Vagina (tissue), 2 donors: ENCODE results near the gene MR1. TPM values are rescaled to one million over a fixed set of nuclear protein-coding genes. Genes with fewer than 3 reads are reported as not detected.
A peak's percentile ranks its signal among the peaks of the same experiment; 100 is the strongest.

Source experiments
- DNase-seq, 2 donors: peaks; one replicate each; pipeline ENCODE4 v3.0.0-alpha.2; 2017; ENCODE audit errors: extremely low spot score in 2 of 2
- H3K27ac ChIP-seq: fragments of 200-600 bp; sonication (generic); one replicate; pipeline ENCODE4 v1.5.1; 2019
- H3K27me3 ChIP-seq: fragments of 200-600 bp; sonication (generic); one replicate; pipeline ENCODE4 v1.5.1; 2019
- H3K36me3 ChIP-seq, 2 donors: fragments of 200-600 bp; sonication (generic); one replicate each; pipeline ENCODE4 v1.5.1; 2017 to 2019
- H3K4me1 ChIP-seq: fragments of 200-600 bp; sonication (generic); one replicate; pipeline ENCODE4 v1.5.1; 2019
- H3K4me3 ChIP-seq, 2 donors: fragments of 200-600 bp; sonication (generic); 1 replicate in 1 of 2; 2 replicates in 1 of 2; pipeline ENCODE4 v1.5.1; 2016 to 2019
- H3K9me3 ChIP-seq: fragments of 200-600 bp; sonication (generic); one replicate; pipeline ENCODE4 v1.5.1; 2019
- CTCF ChIP-seq, 3 experiments: fragments of 450-650 bp in 2 of 3; fragments of 200-600 bp in 1 of 3; sonication (generic) in 1 of 3; IDR thresholded peaks; one replicate each; pipeline ENCODE4 v1.5.1; 2017 to 2019; ENCODE audit warnings: antibody characterized with exemption in 3 of 3, mild to moderate bottlenecking in 2 of 3, moderate library complexity in 2 of 3
- POLR2A ChIP-seq, 2 donors: fragments of 450-650 bp; IDR thresholded peaks; one replicate each; pipeline ENCODE4 v1.6.1; 2017; ENCODE audit warnings: antibody characterized with exemption in 2 of 2, mild to moderate bottlenecking in 2 of 2, moderate library complexity in 2 of 2
- POLR2AphosphoS5 ChIP-seq, 2 donors: sonication (generic); formaldehyde crosslinking; IDR thresholded peaks; one replicate each; pipeline ENCODE4 v1.9.0; 2017; ENCODE audit warnings: antibody characterized with exemption in 2 of 2, mild to moderate bottlenecking in 2 of 2, low read depth in 1 of 2; ENCODE audit not compliant: insufficient read depth in 1 of 2
- intact Hi-C: fragments of 100-400 bp; cut with DNase I; formaldehyde crosslinking; loops from one replicate; pipeline ENCODE4 v1.15.1; 2023
- total RNA-seq: library from RNA; depleted of rRNA; stranded (reverse); fragments of >200 nt; gene quantifications from one replicate; pipeline ENCODE4 v1.2.3, GENCODE V29; 2016

Gene MR1
- total RNA-seq, 1 donor from 2014 or later = 12.8 TPM

- no peak for DNase-seq
- intact Hi-C loops = no loop called here
- H3K4me1 ChIP-seq = peaks cover 81% of the 10 kb centered on the region
- H3K4me3 ChIP-seq = no peak overlapping the region
- H3K9me3 ChIP-seq = no peaks in the 10 kb centered on the region
- TF ChIP-seq CTCF (IDR thresholded peaks at IDR 0.05) (no peak), POLR2AphosphoS5 (IDR thresholded peaks at IDR 0.05; ENCODE audit: insufficient read depth in 1 of 2, low read depth in 1 of 2) (no peak), POLR2A (IDR thresholded peaks at IDR 0.05) (no peak)
- peak overlapping the region; percentile 76 for H3K27ac ChIP-seq
- H3K27me3 ChIP-seq = no peaks in the 10 kb centered on the region
- H3K36me3 ChIP-seq = peaks cover 0 to 6% of the 10 kb centered on the region in 2 donors
Observed at GRCh38 chr1:181095260-181095659, 61.5 kb downstream of the MR1 start.

DNA sequence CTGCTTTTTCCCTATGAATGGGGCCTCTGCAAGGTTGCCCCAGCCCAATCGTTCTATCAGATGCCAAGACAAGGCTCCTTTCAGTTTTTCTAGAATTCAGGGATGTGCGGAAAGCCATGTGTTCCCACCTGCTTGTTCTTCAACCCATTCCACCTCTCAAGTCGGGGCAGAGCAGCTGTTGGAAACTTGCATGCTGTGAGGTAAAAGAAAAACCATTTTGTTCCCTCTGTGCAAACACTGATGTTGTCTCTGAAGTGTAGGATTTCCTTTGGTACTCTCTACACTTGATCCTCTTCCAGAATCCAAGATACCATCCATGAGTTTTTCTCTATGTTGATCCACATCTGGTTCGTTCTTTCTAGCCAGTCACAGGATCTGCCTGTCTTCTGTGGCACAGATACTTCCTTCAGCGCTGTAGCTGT, 62.0 kb downstream of the MR1 start:
- H3K4me3 ChIP-seq = no peak overlapping the region
- peaks cover 0 to 6% of the 10 kb centered on the region in 2 donors for H3K36me3 ChIP-seq
- no peaks in the 10 kb centered on the region for H3K27me3 ChIP-seq
- no peak for DNase-seq
- intact Hi-C loops = no loop called here
- H3K27ac ChIP-seq = peak overlapping the region; percentile 76
- peaks cover 80% of the 10 kb centered on the region for H3K4me1 ChIP-seq
- H3K9me3 ChIP-seq = no peaks in the 10 kb centered on the region
- TF ChIP-seq POLR2A (IDR thresholded peaks at IDR 0.05) = no peak
- no peak for TF ChIP-seq POLR2AphosphoS5 (IDR thresholded peaks at IDR 0.05; ENCODE audit: insufficient read depth in 1 of 2, low read depth in 1 of 2)
- TF ChIP-seq CTCF (IDR thresholded peaks at IDR 0.05) = no peak

DNA sequence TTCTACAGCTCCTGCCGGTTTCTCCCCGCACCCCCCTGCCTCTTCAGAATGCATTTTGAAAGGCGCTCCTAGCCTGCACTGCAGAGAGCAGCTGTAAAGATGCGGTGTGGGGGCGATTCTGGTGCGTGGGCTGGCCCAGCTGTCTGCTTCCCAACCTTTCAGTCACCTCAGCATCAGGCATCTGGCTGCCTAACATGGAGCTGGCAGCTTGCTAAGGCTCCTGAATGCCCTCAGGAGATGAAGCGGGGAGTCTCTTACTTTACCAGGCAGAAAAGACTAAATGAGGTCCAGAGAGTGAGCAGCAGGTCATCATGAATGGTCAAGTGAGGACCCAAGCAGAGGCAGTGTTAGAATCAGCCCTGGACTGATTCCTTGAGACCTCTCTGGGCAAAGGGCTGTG, 63.5 kb downstream of the MR1 start:
- Histone ChIP-seq H3K4me3 (no peak overlapping the region), H3K4me1 (peaks cover 74% of the 10 kb centered on the region), H3K27me3 (no peaks in the 10 kb centered on the region), H3K36me3 (peaks cover 0 to 3% of the 10 kb centered on the region in 2 donors), H3K27ac (peak overlapping the region; percentile 76), H3K9me3 (no peaks in the 10 kb centered on the region)
- DNase-seq = no peak
- intact Hi-C loops = no loop called here
- no peak for TF ChIP-seq POLR2AphosphoS5 (IDR thresholded peaks at IDR 0.05; ENCODE audit: insufficient read depth in 1 of 2, low read depth in 1 of 2)
- TF ChIP-seq POLR2A (IDR thresholded peaks at IDR 0.05) = no peak
- TF ChIP-seq CTCF (IDR thresholded peaks at IDR 0.05) = no peak

- intact Hi-C loops = no loop called here
- H3K36me3 ChIP-seq = no peaks in the 10 kb centered on the region
- DNase-seq = no peak
- peaks cover 68% of the 10 kb centered on the region for H3K4me1 ChIP-seq
- no peak overlapping the region for H3K27ac ChIP-seq
- H3K4me3 ChIP-seq = no peak overlapping the region
- H3K27me3 ChIP-seq = no peaks in the 10 kb centered on the region
- no peak for TF ChIP-seq CTCF (IDR thresholded peaks at IDR 0.05)
- no peak for TF ChIP-seq POLR2AphosphoS5 (IDR thresholded peaks at IDR 0.05; ENCODE audit: insufficient read depth in 1 of 2, low read depth in 1 of 2)
- no peak for TF ChIP-seq POLR2A (IDR thresholded peaks at IDR 0.05)
- no peaks in the 10 kb centered on the region for H3K9me3 ChIP-seq
Observed at GRCh38 chr1:181099152-181100014, 65.6 kb downstream of the MR1 start.
